A673 (cell line): ENCODE data around the gene PEPD.

Experiments used
- CTCF ChIP-seq: fragments of 300-800, 200-600 bp; sonication (generic); conservative IDR thresholded peaks from 2 replicates; pipeline ENCODE4 v1.5.1; 2017; ENCODE audit warnings: low read depth, mild to moderate bottlenecking, antibody characterized with exemption, low read length, moderate library complexity, mixed read lengths
- EZH2 ChIP-seq: fragments of 200-600 bp; sonication (generic); IDR thresholded peaks from 2 replicates; pipeline ENCODE4 v1.6.1; 2017; ENCODE audit warnings: borderline replicate concordance, low read depth, mild to moderate bottlenecking, mixed read lengths, antibody characterized with exemption, low read length; ENCODE audit not compliant: poor library complexity, severe bottlenecking

DNA sequence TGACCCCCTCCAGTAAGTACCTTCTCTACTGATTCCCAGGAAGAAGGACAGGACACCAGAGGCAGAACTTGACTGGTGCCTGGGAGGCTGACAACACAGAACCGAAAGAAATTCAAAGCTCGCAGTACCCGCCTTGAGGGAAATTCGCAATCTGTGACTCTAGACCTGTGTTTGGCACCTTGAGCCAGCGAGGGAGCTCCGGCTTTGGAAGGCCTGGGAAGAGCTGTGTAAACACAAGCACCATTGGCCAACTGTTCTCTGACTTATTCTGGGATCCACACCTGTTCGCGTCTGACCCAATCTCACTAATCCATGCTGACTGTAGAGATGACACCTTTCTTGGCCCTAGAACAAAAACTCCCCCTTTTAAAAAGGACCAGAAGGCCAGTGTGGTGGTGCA, 97.4 kb downstream of the PEPD start:
- TF ChIP-seq CTCF (no peak), EZH2 (no peak)
